ENCODE results near the gene ZC3H7A. TPM values are rescaled to one million over a fixed set of nuclear protein-coding genes. Genes with fewer than 3 reads are reported as not detected.

The ZC3H7A gene, protein sequence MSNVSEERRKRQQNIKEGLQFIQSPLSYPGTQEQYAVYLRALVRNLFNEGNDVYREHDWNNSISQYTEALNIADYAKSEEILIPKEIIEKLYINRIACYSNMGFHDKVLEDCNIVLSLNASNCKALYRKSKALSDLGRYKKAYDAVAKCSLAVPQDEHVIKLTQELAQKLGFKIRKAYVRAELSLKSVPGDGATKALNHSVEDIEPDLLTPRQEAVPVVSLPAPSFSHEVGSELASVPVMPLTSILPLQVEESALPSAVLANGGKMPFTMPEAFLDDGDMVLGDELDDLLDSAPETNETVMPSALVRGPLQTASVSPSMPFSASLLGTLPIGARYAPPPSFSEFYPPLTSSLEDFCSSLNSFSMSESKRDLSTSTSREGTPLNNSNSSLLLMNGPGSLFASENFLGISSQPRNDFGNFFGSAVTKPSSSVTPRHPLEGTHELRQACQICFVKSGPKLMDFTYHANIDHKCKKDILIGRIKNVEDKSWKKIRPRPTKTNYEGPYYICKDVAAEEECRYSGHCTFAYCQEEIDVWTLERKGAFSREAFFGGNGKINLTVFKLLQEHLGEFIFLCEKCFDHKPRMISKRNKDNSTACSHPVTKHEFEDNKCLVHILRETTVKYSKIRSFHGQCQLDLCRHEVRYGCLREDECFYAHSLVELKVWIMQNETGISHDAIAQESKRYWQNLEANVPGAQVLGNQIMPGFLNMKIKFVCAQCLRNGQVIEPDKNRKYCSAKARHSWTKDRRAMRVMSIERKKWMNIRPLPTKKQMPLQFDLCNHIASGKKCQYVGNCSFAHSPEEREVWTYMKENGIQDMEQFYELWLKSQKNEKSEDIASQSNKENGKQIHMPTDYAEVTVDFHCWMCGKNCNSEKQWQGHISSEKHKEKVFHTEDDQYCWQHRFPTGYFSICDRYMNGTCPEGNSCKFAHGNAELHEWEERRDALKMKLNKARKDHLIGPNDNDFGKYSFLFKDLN
- total RNA-seq (10 to 100 TPM; 23.8 to 34.5 (median 30.2) TPM), polyA plus RNA-seq (10 to 100 TPM; 20.0 to 39.6 TPM)

DNA sequence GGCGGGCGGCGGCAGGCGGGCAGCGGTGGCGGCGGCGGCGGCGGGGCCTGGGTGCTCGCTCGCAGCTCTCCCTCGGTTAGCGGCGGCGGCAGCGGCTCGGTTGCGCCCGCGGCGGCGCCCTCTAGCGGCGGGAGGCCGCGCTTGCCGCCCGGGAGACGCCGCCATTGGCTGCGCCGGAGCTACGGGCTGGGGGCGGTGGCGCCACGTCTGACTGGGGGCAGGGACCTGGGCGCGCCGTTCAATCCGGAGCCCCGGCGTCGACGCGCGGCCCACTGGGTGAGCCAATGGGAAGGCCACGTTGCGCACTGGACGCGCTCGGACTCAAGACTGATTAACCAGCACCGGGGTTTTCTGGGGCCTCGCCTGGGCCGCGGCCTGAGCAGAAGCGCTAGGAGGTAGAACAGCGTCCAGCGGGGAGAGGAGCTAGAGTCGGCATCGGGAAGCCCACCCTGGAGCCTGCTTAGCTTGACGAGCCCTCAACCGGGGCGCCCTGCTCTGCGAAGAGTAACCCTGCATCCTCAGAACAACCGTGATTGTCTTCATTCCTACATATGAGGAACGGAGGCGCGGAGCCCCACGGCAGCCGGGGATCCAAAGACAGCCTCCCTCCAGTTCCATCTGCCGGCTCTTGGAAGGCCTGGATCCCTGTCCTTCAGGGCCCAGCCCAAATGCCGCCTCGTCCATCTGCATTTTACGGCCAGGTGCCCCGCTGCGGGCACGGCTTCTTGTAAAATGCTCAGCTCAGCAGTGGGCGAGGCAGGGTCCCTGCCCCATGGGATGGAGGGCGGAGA is at the start of gene ZC3H7A:
ZC3H7A (minus strand) TSS at position 93 of the 791 bp plus-strand sequence. CDS start 14,904 bp downstream, outside the sequence.
- DNase-seq (peak; percentile 97 to 99 (median 97)), ATAC-seq (peak; percentile 93 to 97 (median 96)), FAIRE-seq (no peak)
- intact Hi-C loops (cut with DNase I): loop anchor here in 2 of 3 donors (10.0 kb wide), 2 partner anchors 63 to 403 kb away; no protein-coding TSS in a partner anchor
- H3K9me3 ChIP-seq: no peaks in the 10 kb centered on the region
- no peaks in the 10 kb centered on the region for H3K36me3 ChIP-seq
- TF ChIP-seq, protein P1, sequence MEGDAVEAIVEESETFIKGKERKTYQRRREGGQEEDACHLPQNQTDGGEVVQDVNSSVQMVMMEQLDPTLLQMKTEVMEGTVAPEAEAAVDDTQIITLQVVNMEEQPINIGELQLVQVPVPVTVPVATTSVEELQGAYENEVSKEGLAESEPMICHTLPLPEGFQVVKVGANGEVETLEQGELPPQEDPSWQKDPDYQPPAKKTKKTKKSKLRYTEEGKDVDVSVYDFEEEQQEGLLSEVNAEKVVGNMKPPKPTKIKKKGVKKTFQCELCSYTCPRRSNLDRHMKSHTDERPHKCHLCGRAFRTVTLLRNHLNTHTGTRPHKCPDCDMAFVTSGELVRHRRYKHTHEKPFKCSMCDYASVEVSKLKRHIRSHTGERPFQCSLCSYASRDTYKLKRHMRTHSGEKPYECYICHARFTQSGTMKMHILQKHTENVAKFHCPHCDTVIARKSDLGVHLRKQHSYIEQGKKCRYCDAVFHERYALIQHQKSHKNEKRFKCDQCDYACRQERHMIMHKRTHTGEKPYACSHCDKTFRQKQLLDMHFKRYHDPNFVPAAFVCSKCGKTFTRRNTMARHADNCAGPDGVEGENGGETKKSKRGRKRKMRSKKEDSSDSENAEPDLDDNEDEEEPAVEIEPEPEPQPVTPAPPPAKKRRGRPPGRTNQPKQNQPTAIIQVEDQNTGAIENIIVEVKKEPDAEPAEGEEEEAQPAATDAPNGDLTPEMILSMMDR (IDR thresholded peaks at IDR 0.05): peak; percentile 73 to 87 (median 84)
- peak within 1 kb of the TSS; percentile 67 to 92 (median 84) for H3K4me3 ChIP-seq
- peak within 1 kb of the TSS; percentile 92 to 97 (median 95) for H3K27ac ChIP-seq
- no peaks in the 10 kb centered on the region for H3K27me3 ChIP-seq
- 0% methylated on average over 61 to 80 of the region's 80 CpGs for WGBS, 2 donors
- peaks cover 20 to 49% (median 42%) of the 10 kb centered on the region in 3 donors for H3K4me1 ChIP-seq

DNA sequence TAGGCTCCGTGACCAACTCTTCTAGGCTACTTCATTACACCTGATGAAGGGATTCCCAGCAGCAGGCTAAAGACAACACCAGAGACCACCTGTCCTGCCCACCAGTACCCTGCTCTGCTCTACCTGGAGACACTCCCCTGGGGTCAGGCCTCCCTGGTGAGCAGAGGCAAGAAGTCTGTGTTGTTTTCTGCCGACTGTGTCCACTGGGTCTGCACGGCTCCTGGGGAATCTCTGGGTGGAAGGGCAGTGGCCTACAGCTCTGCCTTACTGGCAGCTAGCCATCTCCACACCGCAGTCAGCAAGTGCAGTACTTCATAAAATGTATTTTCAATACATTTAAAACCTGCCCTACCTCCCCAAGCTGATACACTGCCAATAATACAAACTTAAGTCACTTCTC is 47.4 kb upstream of the ZC3H7A start:
- H3K27ac ChIP-seq: no peak overlapping the region
- TF ChIP-seq, protein P1 (IDR thresholded peaks at IDR 0.05): no peak
- H3K36me3 ChIP-seq: peaks cover 14 to 82% (median 66%) of the 10 kb centered on the region in 3 donors
- DNase-seq: peak in 1 of 6 donors; percentile 18
- no peaks in the 10 kb centered on the region for H3K9me3 ChIP-seq
- H3K4me1 ChIP-seq: peaks cover 0 to 5% (median 3%) of the 10 kb centered on the region in 3 donors
- no peaks in the 10 kb centered on the region for H3K27me3 ChIP-seq
- ATAC-seq: no peak
- intact Hi-C loops (cut with DNase I): no loop called here
- H3K4me3 ChIP-seq: no peak overlapping the region
- no peak for FAIRE-seq
- WGBS, 2 donors: 91 to 95% methylated on average over 4 of the region's 4 CpGs

DNA sequence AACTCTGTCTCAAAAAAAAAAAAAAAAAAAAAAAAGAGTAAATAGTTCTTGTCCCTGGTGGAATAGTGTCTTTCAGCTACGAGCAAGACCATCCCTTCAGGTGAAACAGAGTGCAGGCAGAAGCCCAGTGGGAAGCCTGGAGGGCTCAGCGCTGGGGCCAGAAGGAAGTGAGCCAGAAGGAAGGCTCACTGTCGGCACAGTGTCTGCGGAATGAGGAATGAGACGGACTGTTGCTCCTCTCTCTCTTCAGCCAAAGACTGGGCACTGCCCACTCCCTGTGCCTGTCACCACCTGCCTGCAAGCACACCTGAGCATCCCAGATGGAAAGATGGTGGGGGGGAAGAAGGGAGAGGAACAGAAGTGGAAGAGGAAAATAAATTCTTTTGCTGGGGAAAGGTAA is 46.8 kb upstream of the ZC3H7A start:
- ATAC-seq: no peak
- TF ChIP-seq, protein P1 (IDR thresholded peaks at IDR 0.05): no peak
- Histone ChIP-seq H3K9me3 (no peaks in the 10 kb centered on the region), H3K27ac (no peak overlapping the region), H3K36me3 (peaks cover 16 to 86% (median 68%) of the 10 kb centered on the region in 3 donors), H3K27me3 (no peaks in the 10 kb centered on the region), H3K4me1 (no peaks in the 10 kb centered on the region), H3K4me3 (no peak overlapping the region)
- intact Hi-C loops (cut with DNase I): no loop called here
- no peak for FAIRE-seq
- peak in 1 of 6 donors; percentile 26 for DNase-seq
- WGBS, 2 donors: 93 to 95% methylated on average over 5 of the region's 5 CpGs

DNA sequence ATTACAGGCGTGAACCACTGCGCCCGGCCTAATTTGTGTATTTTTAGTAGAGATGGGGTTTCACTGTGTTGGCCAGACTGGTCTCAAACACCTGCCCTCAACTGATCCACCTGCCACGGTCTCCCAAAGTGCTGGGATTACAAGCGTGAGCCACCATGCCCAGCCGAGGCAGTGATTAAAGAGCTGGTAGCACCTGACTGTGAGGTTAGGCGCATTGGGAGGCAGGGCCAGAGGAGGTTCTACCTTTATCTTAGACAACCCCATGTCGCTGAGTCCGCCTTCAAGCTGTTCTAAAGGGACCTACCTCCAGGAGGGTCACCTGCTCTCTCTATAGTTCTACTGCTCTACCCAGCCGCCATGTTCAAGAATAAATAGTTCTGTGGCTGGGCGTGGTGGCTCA is 46.1 kb upstream of the ZC3H7A start:
- Histone ChIP-seq H3K36me3 (peaks cover 18 to 86% (median 74%) of the 10 kb centered on the region in 3 donors), H3K9me3 (no peaks in the 10 kb centered on the region), H3K4me3 (no peak overlapping the region), H3K27me3 (no peaks in the 10 kb centered on the region), H3K27ac (no peak overlapping the region), H3K4me1 (no peaks in the 10 kb centered on the region)
- DNase-seq: no peak
- intact Hi-C loops (cut with DNase I): no loop called here
- no peak for FAIRE-seq
- TF ChIP-seq, protein P1 (IDR thresholded peaks at IDR 0.05): no peak
- no peak for ATAC-seq
- 95 to 97% methylated on average over 11 of the region's 11 CpGs for WGBS, 2 donors

Data from pancreas (tissue), 10 donors.